ENCODE results near the gene RBMS3.

DNA sequence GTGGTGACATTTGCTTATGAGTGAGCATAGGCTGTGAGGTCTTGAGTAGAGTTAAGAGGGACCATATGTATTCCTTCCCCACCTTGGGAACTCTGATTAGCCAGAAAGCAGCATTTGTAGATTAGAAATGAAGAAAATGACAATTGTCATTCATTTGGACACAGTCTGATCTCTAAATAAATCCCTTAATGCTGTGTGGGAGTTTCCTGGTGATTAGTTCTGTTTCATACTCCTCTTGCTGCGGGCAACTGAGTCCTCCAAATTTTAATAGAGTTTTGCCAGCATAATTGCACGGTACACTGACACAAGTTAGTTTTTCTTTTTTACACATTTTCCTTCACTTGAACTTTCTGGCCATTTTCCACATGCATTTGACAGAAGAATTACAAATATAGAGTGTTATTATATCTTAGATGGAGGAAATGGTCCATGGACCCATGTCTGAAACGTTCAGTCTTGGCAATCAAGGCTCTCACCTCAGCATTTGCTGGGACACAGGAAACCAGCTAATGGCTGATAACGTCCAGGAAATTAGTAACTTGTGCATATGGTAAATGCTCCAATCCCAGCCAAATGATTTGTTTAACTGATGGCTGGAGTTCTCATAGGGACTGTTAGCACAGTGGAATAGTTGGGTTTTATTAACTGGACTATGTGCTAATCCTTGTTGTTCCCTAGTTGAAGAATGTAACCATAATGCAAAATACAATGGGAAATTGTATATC is 321.2 kb downstream of the RBMS3 start:
- no peak for TF ChIP-seq POLR2A (IDR thresholded peaks at IDR 0.05)
- TF ChIP-seq, protein P1, sequence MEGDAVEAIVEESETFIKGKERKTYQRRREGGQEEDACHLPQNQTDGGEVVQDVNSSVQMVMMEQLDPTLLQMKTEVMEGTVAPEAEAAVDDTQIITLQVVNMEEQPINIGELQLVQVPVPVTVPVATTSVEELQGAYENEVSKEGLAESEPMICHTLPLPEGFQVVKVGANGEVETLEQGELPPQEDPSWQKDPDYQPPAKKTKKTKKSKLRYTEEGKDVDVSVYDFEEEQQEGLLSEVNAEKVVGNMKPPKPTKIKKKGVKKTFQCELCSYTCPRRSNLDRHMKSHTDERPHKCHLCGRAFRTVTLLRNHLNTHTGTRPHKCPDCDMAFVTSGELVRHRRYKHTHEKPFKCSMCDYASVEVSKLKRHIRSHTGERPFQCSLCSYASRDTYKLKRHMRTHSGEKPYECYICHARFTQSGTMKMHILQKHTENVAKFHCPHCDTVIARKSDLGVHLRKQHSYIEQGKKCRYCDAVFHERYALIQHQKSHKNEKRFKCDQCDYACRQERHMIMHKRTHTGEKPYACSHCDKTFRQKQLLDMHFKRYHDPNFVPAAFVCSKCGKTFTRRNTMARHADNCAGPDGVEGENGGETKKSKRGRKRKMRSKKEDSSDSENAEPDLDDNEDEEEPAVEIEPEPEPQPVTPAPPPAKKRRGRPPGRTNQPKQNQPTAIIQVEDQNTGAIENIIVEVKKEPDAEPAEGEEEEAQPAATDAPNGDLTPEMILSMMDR (IDR thresholded peaks at IDR 0.05): no peak
